Measurements from ENCODE around the gene SLC48A1. TPM values are rescaled to one million over a fixed set of nuclear protein-coding genes. Genes with fewer than 3 reads are reported as not detected.

Gene SLC48A1
- polyA plus RNA-seq, 3 donors: 9.4 to 19.6 (median 15.8) TPM

GRCh38 chr12:47777741-47778558 is 4.9 kb downstream of the SLC48A1 start:
- H3K9ac ChIP-seq (ENCODE audit: insufficient read depth, low read length, poor library complexity, severe bottlenecking): no peak overlapping the region
- Mint-ChIP-seq H3K36me3 (peaks cover 17 to 22% of the 10 kb centered on the region in 2 donors), H3K27me3 (ENCODE audit: low read depth in 3 of 3) (peaks cover 0 to 4% (median 2%) of the 10 kb centered on the region in 3 donors), H3K9me3 (peaks cover 0 to 7% (median 0%) of the 10 kb centered on the region in 7 donors), H3K27ac (peak overlapping the region in 5 of 7 donors; percentile 4 to 90 (median 85)), H3K4me3 (no peak overlapping the region), H3K4me1 (peaks cover 49% of the 10 kb centered on the region)
- peak overlapping the region; percentile 2 for H2AFZ ChIP-seq (ENCODE audit: insufficient read depth, low read depth, low read length, poor library complexity, severe bottlenecking)
- H3K27me3 ChIP-seq (ENCODE audit: control insufficient read depth in 2 of 2, insufficient read depth in 2 of 2, low read length in 2 of 2): no peaks in the 10 kb centered on the region
- intact Hi-C loops (cut with micrococcal nuclease): loop anchor here (2.0 to 5.0 kb wide), 5 partner anchors 19 to 126 kb away; partner anchors contain the start of gene RAPGEF3 (in 1 of the 2)
- no peak overlapping the region for H3K4me3 ChIP-seq (replicated peaks in 1 of 3; ENCODE audit: low read depth in 2 of 3, low read length in 3 of 3)
- H3K4me2 ChIP-seq (replicated peaks; ENCODE audit: extremely low read depth, low read length, poor library complexity, severe bottlenecking): peak overlapping the region; percentile 15
- no peak for TF ChIP-seq CTCF (IDR thresholded peaks at IDR 0.05)
- H3K9me3 ChIP-seq (replicated peaks in 1 of 2; ENCODE audit: control insufficient read depth in 1 of 2, insufficient read depth in 1 of 2, low read length in 2 of 2): no peaks in the 10 kb centered on the region
- no peak overlapping the region for H3K27ac ChIP-seq (ENCODE audit: low read depth in 1 of 2, low read length in 2 of 2)
- peaks cover 9% of the 10 kb centered on the region for H3K79me2 ChIP-seq (ENCODE audit: insufficient read depth, low read length)
- H3K36me3 ChIP-seq (replicated peaks in 1 of 2; ENCODE audit: control insufficient read depth in 1 of 2, insufficient read depth in 2 of 2, low read length in 2 of 2): peaks cover 11 to 22% of the 10 kb centered on the region in 2 donors
- DNase-seq: peak in 2 of 3 donors; percentile 31 to 34
- WGBS (ENCODE audit: insufficient coverage): 23% methylated on average over 6 of the region's 9 CpGs
- H4K20me1 ChIP-seq (ENCODE audit: insufficient read depth, low read length): peaks cover 77% of the 10 kb centered on the region
- peaks cover 49 to 50% of the 10 kb centered on the region in 2 donors for H3K4me1 ChIP-seq (ENCODE audit: control insufficient read depth in 1 of 2, insufficient read depth in 2 of 2, low read length in 2 of 2)

GRCh38 chr12:47778881-47779280 is 5.8 kb downstream of the SLC48A1 start:
- peaks cover 0 to 7% (median 0%) of the 10 kb centered on the region in 7 donors for H3K9me3 Mint-ChIP-seq
- Histone ChIP-seq H3K4me3 (replicated peaks in 1 of 3; ENCODE audit: low read depth in 2 of 3, low read length in 3 of 3) (no peak overlapping the region), H3K9me3 (replicated peaks in 1 of 2; ENCODE audit: control insufficient read depth in 1 of 2, insufficient read depth in 1 of 2, low read length in 2 of 2) (no peaks in the 10 kb centered on the region), H3K9ac (ENCODE audit: insufficient read depth, low read length, poor library complexity, severe bottlenecking) (no peak overlapping the region), H3K4me1 (ENCODE audit: control insufficient read depth in 1 of 2, insufficient read depth in 2 of 2, low read length in 2 of 2) (peaks cover 46% of the 10 kb centered on the region in 2 donors), H3K79me2 (ENCODE audit: insufficient read depth, low read length) (peaks cover 6% of the 10 kb centered on the region), H3K27ac (ENCODE audit: low read depth in 1 of 2, low read length in 2 of 2) (no peak overlapping the region), H3K4me2 (replicated peaks; ENCODE audit: extremely low read depth, low read length, poor library complexity, severe bottlenecking) (no peak overlapping the region), H4K20me1 (ENCODE audit: insufficient read depth, low read length) (peaks cover 86% of the 10 kb centered on the region), H3K36me3 (replicated peaks in 1 of 2; ENCODE audit: control insufficient read depth in 1 of 2, insufficient read depth in 2 of 2, low read length in 2 of 2) (peaks cover 21 to 32% of the 10 kb centered on the region in 2 donors), H2AFZ (ENCODE audit: insufficient read depth, low read depth, low read length, poor library complexity, severe bottlenecking) (no peak overlapping the region), H3K27me3 (ENCODE audit: control insufficient read depth in 2 of 2, insufficient read depth in 2 of 2, low read length in 2 of 2) (no peaks in the 10 kb centered on the region)
- no peak overlapping the region for H3K4me3 Mint-ChIP-seq
- no peak for DNase-seq
- H3K27ac Mint-ChIP-seq: peak overlapping the region in 1 of 7 donors; percentile 68
- peaks cover 45% of the 10 kb centered on the region for H3K4me1 Mint-ChIP-seq
- 74% methylated on average over 11 of the region's 14 CpGs for WGBS (ENCODE audit: insufficient coverage)
- intact Hi-C loops (cut with micrococcal nuclease): loop anchor here (2.0 to 5.0 kb wide), 5 partner anchors 20 to 127 kb away; partner anchors contain the start of gene RAPGEF3 (in 1 of the 2)
- H3K27me3 Mint-ChIP-seq (ENCODE audit: low read depth in 3 of 3): peaks cover 0 to 2% (median 2%) of the 10 kb centered on the region in 3 donors
- H3K36me3 Mint-ChIP-seq: peaks cover 26 to 31% of the 10 kb centered on the region in 2 donors
- TF ChIP-seq CTCF (IDR thresholded peaks at IDR 0.05): no peak

Measured in CD14-positive monocyte (primary cell).